Stimulated activated CD8-positive, alpha-beta memory T cell treated with anti-CD3 and anti-CD28 coated beads, Interleukin-12 subunit alpha, Interleukin-12 subunit beta, amount 100 ng/mL, for 1 hour (primary cell): ENCODE measurements around the gene CBFA2T3.
"Not testable (repeated sequence)": the region's sequence is repeated elsewhere in the genome, so short reads cannot be mapped to it uniquely, and the experiment has no call there.

ENCODE experiments used
- DNase-seq: peaks from one replicate; pipeline ENCODE4 v3.0.0-alpha.2; 2020; ENCODE audit warnings: low read depth

The CBFA2T3 gene

DNA sequence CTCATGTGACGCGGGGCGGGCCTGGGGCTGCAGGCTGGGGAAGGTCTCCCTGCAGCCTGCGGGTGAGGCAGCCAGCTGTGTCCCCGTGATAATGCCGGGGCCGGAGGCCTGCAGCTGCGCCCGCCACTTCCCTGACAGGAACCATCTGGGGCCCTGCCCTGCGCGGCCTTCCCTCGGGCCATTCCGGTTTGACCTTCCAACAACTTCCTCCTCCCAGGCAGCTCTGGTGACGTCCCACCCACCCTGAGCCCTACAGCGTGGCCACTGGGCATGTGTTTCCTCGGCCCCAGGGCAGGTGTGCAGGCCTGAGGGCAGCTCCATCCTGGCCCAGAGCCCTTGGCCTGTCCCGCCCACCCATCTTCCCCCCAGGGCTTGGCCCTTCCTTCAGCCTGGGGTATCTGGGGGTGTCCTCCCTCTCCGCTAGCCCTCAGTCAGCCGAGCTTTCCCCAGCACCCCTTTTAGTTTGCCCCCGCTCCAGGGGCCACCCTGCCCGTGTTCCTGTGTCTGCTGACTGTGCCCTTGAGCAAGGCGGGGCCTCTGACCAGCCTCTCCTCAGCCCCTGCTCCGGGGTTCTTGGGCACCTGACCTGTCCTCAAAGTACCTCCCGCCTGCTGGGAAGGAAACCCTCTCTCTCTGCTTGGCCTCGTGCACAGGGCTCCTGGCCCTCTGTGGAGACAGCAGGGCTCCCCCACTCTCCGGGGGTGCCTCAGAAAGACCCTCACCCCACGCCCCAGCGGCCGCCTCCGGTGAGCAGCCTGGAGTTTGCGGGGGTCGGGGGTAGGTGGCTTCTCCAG is at the start of gene CBFA2T3:
Gene CBFA2T3 (minus strand): TSS at position 190 of the 794 bp plus-strand sequence. CDS start 400 bp downstream, outside the sequence.
- no peak for DNase-seq

DNA sequence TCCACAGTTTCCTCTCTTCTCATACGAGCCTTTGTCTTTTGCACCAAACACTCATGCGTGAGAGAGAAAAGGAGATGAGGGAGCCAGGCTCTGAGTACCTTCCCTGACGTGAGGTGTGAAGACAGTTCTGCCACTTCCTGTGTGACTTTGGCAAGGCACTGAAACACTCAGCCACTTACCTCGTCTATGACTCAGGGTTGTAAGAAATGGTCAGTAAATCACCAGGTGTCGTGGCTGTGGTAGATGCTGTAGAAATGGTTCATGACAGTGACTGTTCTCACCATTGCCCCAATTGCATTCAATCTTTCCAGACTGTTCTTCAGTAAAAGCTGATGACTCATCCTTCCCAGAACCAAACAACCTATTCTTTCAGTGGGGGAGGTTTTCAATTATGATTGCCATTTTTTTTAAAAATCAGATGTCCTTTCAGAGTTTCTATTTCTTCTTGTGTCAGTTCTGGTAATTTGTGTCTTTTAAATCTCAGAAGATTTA is 49.2 kb upstream of the CBFA2T3 start:
- no peak for DNase-seq

DNA sequence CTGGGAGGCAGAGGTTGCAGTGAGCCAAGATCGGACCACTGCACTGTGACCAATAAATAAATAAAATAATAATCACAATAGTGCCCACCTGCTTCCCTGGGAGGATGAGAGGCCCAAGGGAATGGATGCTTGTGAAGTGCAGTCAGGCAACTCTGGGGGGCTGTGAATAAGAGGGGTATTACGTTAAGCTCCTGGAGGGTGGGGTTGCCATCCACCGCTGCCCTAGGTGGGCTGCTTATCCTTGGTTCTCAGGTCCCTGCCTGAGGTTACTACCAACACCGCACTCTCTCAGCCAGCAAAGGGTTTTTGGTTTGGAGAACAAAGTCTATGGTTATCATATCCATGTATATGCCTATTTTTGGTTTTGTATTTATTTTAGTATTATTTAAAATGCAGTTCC is 48.6 kb upstream of the CBFA2T3 start:
- no peak for DNase-seq

DNA sequence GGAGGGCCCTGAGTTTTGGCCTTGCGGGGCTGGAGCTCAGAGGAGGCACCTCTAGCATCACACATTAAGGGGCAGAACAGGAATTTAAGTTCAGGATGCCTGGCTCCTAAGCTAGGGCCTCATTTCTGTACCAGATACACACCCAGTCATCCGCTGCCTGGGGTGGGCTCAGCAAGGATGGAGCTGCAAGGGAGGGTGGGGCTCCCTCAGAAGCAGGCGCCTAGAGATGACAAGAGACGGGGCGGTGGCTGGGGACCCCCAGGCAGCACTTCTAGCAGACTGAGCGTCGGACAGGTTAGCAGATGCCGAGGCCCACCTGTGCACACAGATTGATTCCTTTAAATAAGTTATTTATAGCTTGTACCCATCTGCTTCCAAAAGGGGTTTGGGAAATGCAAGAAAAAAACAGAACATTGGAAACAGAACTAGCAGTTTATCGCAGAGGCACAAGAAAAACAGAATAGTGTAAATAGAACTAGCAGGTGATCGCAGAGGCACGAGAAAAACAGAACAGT is 47.6 kb upstream of the CBFA2T3 start:
- no peak for DNase-seq

DNA sequence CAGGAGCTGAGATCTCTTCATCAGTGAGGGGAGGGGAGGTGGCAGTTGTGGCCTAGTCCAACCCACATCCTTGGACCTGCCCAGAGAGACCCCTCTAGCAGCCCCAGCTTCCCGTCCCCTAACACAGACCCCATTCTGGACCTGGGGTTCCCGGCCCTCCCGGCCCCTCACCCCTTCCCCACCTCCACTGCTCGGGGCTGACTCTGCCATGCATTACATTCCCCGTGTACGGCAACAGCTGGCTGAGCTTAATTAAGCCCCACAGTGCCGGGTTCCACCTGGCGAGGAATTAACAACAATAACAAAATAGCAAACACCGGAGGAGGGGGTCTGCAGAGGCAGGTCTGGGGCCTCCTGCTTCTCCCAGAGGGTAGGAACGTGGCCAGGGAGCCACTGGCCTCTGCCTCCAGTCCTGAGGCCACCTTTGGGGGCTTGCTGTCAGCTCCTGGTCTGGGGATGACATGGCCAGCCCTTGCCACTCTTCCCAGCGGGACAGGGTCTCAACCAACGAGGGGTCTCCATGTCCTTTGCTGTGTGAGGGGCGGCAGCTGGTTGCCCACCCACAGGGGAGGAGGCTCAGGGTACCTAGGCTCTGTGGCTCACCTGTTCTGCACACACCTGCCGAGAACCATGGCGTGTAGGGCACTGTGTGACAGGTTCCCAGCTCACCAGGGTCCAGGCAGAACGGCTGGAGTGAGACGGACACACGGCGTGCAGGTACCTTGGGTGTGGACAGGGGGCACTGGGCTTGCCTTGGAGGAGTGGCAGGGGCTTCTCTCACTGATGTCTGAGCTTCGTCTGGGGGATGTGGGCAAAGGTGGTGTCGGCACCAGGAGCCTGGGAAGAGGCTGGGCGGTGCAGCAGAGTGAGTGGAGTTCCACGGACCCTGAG is 46.9 kb upstream of the CBFA2T3 start:
- DNase-seq = no peak

DNA sequence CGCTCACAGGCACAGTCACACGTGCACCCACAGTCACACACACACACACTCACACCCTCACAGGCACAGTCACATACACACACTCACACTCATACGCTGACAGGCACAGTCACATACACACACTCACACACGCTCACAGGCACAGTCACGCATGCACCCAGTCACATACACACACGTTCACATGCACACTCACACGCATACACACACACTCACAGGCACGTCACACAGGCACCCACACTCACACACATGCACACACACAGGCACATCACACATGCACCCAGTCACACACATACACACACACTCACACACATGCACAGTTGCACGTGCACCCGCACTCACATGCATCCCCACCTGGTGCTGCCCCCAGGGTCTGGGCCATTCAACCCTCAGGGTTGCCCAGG is 46.1 kb upstream of the CBFA2T3 start:
- DNase-seq = no peak

DNA sequence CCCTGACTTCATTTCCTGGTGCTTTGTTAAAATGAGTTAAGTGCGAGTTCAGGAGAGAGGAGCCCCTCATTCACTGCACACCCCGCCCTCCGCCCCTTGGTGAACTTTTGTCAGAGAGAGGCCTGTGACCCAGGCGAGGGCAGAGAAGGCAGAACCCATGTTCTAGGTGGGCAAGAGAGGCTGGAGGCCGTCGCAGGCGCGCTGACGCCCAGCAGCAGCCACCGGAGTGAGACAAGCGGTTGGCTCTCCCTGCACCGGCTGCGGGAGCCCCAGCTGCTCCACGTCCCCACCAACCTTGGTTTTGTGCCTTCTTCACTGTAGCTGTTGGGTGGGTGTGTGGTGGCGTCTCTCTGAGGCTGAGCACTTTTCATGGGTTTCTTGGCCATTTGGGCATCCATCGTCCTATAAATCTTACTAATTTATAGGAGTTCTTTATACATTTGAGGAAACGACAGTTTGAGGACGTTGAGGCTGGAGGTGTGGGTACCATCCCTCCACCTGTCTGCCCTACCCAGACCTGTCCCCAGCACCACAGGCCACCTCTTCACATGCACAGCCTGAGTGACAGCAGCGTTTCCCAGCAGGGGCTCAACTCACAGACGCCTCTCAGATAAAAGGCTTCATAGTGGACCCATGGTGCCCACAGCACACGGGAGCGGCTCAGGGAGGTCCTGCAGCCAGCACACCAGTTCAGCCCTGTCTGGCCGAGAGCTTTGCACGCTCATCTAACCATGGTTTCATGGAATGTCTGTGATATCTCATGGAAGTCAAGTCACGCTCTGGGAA is 45.2 kb upstream of the CBFA2T3 start:
- DNase-seq = no peak

DNA sequence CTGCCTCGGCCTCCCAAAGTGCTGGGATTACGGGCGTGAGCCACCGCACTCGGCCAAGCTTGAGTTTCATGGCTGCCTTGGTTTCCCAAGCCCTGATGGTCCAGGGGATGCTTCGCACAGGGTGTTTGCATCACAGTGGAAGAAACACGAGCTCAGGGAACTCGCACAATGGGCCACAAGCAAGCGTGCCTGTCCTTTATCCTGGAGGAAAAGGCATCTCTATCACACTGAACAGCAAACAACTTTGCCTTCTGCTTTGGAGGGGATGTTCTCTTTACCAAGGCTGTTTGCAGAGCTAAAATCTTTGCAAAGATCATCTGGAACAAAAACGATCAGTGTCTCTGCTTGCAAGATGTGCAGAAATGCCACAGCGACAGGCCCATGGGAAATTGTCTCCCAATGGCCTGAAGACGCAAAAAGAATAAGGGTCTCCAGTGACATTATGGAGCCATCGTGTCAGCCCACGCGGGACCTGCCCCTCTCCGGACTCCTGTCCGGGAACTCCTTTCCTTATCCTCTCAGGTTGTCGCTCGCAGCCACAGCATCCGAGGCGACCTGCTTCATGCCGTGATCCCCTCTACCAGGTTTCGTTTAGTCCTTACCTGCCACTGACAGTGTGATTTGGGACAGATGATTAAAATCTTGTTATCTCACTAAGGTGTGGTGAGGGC is 44.1 kb upstream of the CBFA2T3 start:
- no peak for DNase-seq

DNA sequence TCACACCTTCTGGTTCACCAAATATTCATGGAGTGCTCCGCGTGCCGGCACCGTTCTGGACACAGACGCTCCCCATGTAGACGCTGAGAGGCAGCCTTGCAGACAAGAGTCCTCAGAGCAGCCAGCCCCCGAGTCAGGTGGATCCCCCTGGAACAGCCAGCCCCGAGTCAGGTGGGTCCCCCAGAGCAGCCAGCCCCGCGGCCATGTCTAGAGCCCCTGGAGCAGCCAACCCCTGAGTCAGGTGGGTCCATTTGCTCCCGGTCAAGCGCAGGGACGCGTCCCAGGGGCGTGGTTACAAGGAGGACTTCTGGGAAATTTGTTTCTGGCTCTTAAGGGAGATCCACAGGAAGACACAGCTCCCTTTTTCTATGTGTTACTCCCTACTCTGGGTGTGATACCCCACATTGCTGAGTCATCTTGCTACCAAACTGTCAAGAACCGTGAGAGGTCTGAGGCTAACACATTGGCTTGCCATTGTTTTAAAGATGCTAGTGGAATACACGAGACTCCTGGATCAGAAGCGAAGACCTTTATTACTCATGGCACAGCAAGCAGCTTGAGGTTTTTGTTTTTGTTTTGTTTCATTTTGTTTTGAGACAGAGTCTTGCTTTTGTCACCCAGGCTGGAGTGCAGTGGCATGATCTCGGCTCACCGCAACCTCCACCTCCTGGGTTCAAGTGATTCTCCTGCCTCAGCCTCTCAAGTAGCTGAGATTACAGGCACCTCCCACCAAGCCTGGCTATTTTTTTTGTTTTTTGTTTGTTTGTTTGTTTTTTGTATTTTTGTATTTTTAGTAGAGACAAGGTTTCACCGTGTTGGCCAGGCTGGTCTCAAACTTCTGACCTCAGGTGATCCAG is 43.3 kb upstream of the CBFA2T3 start:
- no peak for DNase-seq

DNA sequence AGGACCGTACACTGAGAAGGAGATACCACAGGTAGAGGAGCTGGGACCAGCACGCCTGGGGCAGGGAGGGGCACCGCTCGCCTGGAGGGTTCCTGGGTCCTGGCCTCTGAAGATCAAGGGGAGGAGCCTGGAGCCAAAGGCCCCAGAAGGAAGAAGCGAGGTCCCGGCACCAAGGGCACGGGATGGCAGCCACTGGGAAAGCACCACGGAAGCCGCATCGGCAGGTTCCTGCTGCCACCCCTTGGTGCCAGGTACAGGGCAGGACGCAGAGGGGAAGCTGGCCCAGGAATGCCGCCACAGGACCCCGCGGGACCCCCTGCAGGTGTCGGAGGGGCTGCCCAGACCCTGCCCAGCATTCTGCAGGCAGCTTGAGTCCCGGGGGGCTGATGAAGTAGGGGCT is 42.5 kb upstream of the CBFA2T3 start:
- no peak for DNase-seq

DNA sequence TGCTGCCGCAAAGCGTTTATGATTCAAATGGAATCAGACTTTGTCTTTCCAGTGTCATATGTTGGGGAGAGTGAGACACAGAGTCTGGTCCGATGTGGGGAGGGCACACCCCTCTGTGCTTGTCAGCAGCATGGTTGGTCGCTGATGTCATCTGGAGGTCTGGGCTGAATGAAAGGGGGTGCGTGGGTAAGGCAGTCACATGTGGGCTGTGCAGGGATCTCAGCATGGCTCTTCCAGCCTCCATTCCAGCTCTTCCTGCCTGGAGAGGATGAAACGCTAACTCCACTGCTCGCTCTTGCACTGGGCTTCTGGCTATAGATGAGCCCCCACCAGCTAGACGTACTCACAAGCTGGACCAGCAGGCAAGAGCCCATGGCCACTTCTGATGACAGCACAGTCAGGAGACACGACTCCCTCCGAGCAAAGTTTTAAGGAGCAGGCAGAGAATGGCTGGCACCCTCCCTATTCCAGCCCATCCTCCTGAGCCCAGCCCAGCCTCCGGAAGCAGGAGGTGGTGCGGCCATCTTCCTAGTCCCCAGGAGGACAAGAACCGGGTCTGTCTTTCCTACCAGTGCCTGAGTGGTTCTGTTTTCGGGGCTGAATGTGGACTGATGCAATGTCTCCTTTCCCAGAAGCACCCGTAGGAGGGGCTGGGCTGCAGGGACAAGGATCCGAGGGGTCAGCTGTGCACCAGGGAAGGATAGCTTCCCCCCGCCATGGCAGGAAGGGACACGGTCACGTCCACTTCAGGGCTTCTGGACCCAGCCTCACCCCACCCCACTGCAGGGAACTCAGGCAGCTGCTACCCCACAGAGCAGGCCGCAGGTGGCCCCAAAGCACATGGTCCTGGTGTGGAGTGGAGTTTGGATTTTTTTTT is 41.5 kb upstream of the CBFA2T3 start:
- DNase-seq = no peak

DNA sequence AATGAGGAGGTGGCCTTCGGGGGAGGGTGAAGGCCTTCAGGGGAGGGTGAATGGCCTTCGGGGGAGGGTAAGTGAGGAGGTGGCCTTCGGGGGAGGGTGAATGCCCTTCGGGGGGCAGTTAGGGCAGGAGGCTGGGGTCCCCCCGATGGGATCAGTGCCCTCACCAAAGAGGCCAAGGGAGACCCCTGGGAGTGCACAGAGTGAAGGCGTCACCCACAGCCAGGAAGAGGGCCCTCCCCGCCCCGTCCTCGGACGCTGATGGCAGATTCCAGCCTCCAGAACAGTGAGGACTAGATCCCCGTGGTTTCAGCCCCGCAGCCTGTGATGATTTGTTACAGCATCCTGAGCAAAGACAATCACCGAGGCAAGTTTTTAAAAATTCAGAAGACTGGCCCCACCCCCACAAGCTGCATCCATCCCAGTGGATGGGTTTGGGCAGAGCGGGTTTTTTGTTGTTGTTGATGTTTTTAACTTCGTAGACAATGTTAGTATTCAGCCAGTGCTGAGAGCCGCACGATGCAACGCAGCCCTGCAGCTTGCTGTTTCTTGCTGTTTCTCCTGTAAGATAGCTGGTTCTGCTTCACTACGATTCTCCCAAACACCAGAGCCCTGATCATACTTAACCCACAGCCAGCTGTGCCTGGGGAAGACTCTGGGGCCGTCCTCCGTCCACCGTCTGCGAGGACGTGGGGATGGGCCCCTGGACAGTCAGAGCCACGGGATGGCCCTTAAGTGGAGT is 40.7 kb upstream of the CBFA2T3 start:
- DNase-seq = no peak

DNA sequence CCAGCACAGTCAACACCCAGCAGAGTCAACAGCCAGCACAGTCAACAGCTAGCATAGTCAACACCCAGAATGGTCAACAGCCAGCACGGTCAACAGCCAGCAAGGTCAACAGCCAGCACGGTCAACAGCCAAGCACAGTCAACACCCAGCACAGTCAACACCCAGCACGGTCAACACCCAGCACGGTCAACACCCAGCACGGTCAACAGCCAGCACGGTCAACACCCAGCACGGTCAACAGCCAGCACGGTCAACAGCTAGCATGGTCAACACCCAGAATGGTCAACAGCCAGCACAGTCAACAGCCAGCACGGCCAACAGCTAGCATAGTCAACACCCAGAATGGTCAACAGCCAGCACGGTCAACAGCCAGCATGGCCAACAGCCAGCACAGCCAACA is 39.6 kb upstream of the CBFA2T3 start:
- not testable (repeated sequence) for DNase-seq

DNA sequence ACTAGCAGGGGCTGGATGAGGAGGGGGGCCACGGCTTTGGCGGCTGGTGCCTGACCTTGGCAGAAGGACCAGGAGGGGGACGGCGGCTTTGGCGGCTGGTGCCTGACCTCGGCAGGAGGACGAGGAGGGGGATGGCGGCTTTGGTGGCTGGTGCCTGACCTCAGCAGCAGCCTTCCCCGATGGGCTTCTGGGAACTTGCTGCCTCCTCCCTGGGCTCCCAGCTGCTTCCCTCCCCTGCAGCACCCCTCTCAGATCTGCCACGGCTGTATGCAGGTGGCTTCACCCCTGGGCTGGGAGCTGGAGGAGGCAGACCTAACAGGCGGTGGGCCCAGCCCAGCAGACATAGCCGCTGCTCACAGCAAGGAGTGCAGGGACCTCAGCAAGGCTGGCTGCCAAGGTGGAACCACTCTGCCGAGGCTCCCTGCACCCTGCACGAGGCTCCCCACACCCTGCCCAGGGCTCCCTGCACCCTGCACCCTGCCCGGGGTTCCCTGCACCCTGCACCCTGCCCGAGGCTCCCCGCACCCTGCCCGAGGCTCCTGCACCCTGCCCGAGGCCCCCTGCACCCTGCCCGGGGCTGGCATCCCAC is 38.4 kb upstream of the CBFA2T3 start:
- no peak for DNase-seq

DNA sequence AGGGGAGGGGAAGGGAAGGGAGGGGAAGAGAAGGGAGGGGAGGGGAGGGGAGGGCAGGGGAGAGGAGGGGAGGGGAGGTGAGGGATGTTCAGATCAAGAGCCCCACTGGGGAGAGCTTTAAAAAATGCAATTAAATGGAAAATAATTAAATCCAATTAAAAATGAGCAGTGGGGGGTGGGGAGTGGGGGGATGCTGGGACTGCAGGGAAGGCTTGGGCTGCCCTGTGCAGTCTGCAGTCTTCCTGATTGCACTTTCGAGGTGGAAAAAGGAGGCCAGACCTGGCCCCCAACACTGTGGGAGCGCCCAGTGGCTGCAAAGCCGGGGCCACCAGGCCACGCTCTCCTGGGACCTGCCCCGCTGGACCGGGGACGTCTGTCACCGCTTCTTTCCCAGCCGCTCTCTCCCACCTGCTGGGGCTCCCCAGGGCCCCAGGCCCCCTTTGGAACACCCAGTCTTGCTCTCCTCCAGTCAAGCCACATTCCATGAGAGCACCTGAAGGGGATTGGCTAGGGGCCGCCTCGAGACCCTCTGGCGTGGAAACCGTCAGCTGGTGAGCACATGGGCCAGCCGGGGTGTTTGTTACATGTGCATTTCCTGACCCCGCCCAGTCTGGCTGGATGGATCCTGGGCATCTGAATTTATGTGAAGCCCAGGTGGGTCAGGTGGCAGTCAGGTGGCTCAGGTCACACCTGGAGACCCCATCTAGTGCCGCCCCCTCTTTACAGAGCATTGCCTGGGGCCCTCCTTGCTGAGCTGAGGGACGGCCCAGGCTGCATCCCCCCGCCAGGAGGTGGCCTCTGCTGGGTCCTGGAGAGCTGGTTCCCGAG is 37.6 kb upstream of the CBFA2T3 start:
- DNase-seq = no peak

DNA sequence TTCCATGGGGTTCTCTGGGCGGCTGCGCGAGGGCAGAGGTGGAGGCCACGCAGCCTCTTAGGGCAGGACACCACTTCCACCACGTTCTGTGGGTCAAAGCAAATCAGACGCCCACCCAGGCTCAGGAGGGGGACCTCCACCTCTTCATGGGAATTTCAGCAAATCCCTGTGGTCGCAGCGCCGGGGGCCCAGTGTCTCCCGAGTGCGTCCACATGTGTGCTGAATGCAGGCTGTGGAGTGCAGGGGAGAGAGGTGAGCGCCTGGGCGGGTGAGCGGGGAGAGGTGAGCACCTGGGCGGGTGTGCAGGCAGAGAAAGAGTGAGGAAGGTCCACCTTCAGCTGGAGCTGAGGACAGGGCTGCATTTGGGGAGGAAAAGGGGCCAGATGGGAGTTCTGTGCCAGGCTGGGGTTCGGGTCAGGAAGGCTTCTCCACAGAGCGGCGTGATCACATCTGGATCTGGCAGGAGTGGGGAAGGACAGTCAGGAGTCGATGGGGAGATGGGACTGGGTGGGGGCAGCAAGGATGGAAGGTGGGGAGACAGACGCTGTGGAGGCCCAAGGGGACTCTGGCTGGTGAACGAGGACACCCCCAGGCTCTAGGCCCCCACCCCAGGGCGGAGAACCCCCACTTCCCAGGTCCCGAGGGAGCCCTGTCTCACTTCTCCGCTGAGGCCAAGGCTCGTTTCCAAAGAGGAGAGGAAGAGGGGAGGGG is 36.8 kb upstream of the CBFA2T3 start:
- no peak for DNase-seq

DNA sequence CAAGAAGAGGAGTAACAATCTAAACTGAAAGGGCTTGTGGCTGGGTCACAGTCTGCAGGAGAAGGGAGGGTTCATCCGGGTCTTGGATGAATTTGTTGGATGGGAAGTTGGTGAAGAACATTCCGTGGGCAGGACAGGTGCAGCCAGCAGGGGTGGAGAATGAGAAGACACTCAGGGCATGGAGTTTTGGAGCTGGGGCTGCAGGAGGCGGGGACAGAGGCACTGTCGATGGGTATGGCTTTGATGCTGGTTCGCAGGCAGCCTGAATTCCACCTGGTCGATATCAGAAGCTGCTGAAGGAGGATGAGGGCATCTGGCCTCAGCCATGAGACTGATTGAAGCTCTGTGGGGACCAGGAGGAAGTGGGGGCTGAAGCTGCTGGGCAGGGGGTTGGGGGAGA is 36.1 kb upstream of the CBFA2T3 start:
- no peak for DNase-seq
